ENCODE results near the gene TKT.

- TF ChIP-seq CTCF (IDR thresholded peaks at IDR 0.05; ENCODE audit: insufficient read depth, low read length) (no peak), POLR2AphosphoS5 (IDR thresholded peaks at IDR 0.05; ENCODE audit: low read depth) (no peak), GABPA (IDR thresholded peaks at IDR 0.05; ENCODE audit: low read depth) (no peak), REST (IDR thresholded peaks at IDR 0.05; ENCODE audit: insufficient replicate concordance, low read depth) (no peak)
Observed at GRCh38 chr3:53274938-53275605, 19.2 kb upstream of the TKT start.

All from HL-60 (cell line).